Neural cell (in vitro differentiated cells): ENCODE data around the gene MYOF. TPM values are rescaled to one million over a fixed set of nuclear protein-coding genes. Genes with fewer than 3 reads are reported as not detected.

Experiments used
- H2AFZ ChIP-seq: fragments of 200-600, 300-800 bp; sonication (generic), shearing (Covaris generic); 2 replicates; pipeline ENCODE4 v1.6.0; 2014; ENCODE audit warnings: low read depth, mild to moderate bottlenecking, antibody characterized with exemption, low read length, moderate library complexity
- H3F3A ChIP-seq: fragments of 200-600 bp; shearing (Covaris generic); 2 replicates; pipeline ENCODE4 v1.6.1; 2016; ENCODE audit warnings: mild to moderate bottlenecking, moderate library complexity, mixed read lengths, antibody characterized with exemption, low read length; ENCODE audit not compliant: insufficient read depth, poor library complexity, severe bottlenecking
- H3K27ac ChIP-seq: fragments of 200-600, 300-800 bp; sonication (generic), shearing (Covaris generic); 2 replicates; pipeline ENCODE4 v1.5.1; 2014; ENCODE audit warnings: mild to moderate bottlenecking, low read length, moderate library complexity
- H3K27me3 ChIP-seq: fragments of 300-800, 200-600 bp; sonication (generic), shearing (Covaris generic); 2 replicates; pipeline ENCODE4 v1.6.0; 2014; ENCODE audit warnings: mild to moderate bottlenecking, low read depth, low read length, moderate library complexity; ENCODE audit not compliant: insufficient read depth
- H3K36me3 ChIP-seq: fragments of 300-800, 200-600 bp; sonication (generic), shearing (Covaris generic); 2 replicates; pipeline ENCODE4 v1.5.1; 2014; ENCODE audit warnings: mild to moderate bottlenecking, antibody characterized with exemption, low read length, moderate library complexity; ENCODE audit not compliant: insufficient read depth
- H3K4me2 ChIP-seq: fragments of 300-800, 200-600 bp; sonication (generic), shearing (Covaris generic); 2 replicates; pipeline ENCODE4 v1.6.0; 2014; ENCODE audit warnings: mild to moderate bottlenecking, low read length
- H3K4me3 ChIP-seq: fragments of 300-800, 200-600 bp; sonication (generic), shearing (Covaris generic); 2 replicates; pipeline ENCODE4 v1.5.1; 2014; ENCODE audit warnings: mild to moderate bottlenecking, low read length, moderate library complexity
- H3K79me2 ChIP-seq: fragments of 200-600 bp; shearing (Covaris generic); replicated peaks from 2 replicates; pipeline ENCODE4 v1.6.0; 2014; ENCODE audit warnings: mild to moderate bottlenecking, low read length, moderate library complexity; ENCODE audit not compliant: insufficient read depth
- H3K9ac ChIP-seq: fragments of 300-800, 200-600 bp; sonication (generic), shearing (Covaris generic); 2 replicates; pipeline ENCODE4 v1.6.1; 2016; ENCODE audit warnings: mild to moderate bottlenecking, low read length, mixed read lengths
- H3K9me2 ChIP-seq: fragments of 200-600 bp; shearing (Covaris generic); 2 replicates; pipeline ENCODE4 v1.6.1; 2016; ENCODE audit warnings: mild to moderate bottlenecking, low read length, mixed read lengths; ENCODE audit not compliant: insufficient read depth
- H3K9me3 ChIP-seq: fragments of 200-600, 300-800 bp; sonication (generic), shearing (Covaris generic); 2 replicates; pipeline ENCODE4 v1.6.1; 2016; ENCODE audit warnings: mild to moderate bottlenecking, mixed run types, low read length, moderate library complexity, mixed read lengths
- H4K20me1 ChIP-seq: fragments of 200-600 bp; shearing (Covaris generic); 2 replicates; pipeline ENCODE4 v1.6.1; 2016; ENCODE audit warnings: mild to moderate bottlenecking, mixed run types; ENCODE audit not compliant: insufficient read depth
- CTCF ChIP-seq: fragments of 450-650 bp; IDR thresholded peaks from 2 replicates; pipeline ENCODE4 v1.5.1; 2014; ENCODE audit warnings: antibody characterized with exemption, mild to moderate bottlenecking, moderate library complexity; ENCODE audit not compliant: poor library complexity, severe bottlenecking
- EP300 ChIP-seq: fragments of 450-650 bp; conservative IDR thresholded peaks from 2 replicates; pipeline ENCODE4 v1.6.1; 2014; ENCODE audit warnings: antibody characterized with exemption, mild to moderate bottlenecking, moderate library complexity; ENCODE audit not compliant: poor library complexity, severe bottlenecking
- EZH2 ChIP-seq: fragments of 200-600, 300-800 bp; shearing (Covaris generic), sonication (generic); IDR thresholded peaks from 2 replicates; pipeline ENCODE4 v1.6.1; 2014; ENCODE audit warnings: antibody characterized with exemption, low read length, borderline replicate concordance, mild to moderate bottlenecking; ENCODE audit not compliant: insufficient read depth, poor library complexity, severe bottlenecking
- MXI1 ChIP-seq: fragments of 450-650 bp; conservative IDR thresholded peaks from 2 replicates; pipeline ENCODE4 v1.6.1; 2014; ENCODE audit warnings: antibody characterized with exemption, mild to moderate bottlenecking; ENCODE audit not compliant: poor library complexity, severe bottlenecking
- POLR2AphosphoS5 ChIP-seq: IDR thresholded peaks from 2 replicates; pipeline ENCODE4 v1.6.1; 2012
- RAD21 ChIP-seq: fragments of 450-650 bp; conservative IDR thresholded peaks from 2 replicates; pipeline ENCODE4 v1.6.1; 2014; ENCODE audit warnings: antibody characterized with exemption, mild to moderate bottlenecking, moderate library complexity
- SMC3 ChIP-seq: fragments of 450-650 bp; conservative IDR thresholded peaks from 2 replicates; pipeline ENCODE4 v1.6.1; 2014; ENCODE audit warnings: antibody characterized with exemption, mild to moderate bottlenecking, moderate library complexity; ENCODE audit not compliant: poor library complexity
- TAF1 ChIP-seq: IDR thresholded peaks from 2 replicates; pipeline ENCODE4 v1.6.1; 2012; ENCODE audit warnings: low read depth
- polyA plus RNA-seq: library from polyadenylated mRNA; depleted of rRNA; stranded (reverse); fragments of >200 nt; gene quantifications from 2 replicates; pipeline ENCODE4 v1.2.3, GENCODE V29; 2014
- TF ChIP-seq, protein P1 (sequence below): IDR thresholded peaks from 2 replicates; pipeline ENCODE4 v1.6.1; 2012; ENCODE audit warnings: borderline replicate concordance

Gene MYOF
- polyA plus RNA-seq, 1 donor from 2014 or later, result 0.47 TPM

DNA sequence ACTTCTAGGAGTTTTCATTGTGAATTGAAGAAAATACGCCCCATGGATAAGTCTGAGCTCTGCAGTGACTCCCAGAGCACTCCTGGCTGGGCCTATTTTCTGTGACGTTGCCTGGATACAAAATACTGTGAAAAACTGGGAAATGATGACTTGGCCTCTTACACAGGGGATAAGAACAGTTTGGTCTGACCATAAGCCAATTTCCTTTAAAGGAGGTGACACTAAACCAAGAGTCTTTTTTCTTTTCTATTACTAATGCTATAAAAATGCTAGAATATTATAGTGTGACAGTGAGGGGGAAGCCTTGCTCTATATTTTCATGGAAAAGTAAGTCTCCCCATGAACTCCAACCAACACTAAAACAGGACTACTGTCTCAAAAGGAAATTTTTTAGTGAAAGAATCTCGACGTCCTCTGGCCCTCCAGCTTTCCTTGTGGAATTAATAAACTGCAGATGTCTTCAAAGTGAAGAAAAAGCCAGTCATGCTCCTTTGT lies 45.5 kb downstream of the MYOF start:
- no peaks in the 10 kb centered on the region for H3F3A ChIP-seq

GRCh38 chr10:93435621-93436397 lies 46.3 kb downstream of the MYOF start:
- no peaks in the 10 kb centered on the region for H3K9me2 ChIP-seq
- no peaks in the 10 kb centered on the region for H4K20me1 ChIP-seq
- H3K27ac ChIP-seq, result no peak overlapping the region
- no peak overlapping the region for H3K4me3 ChIP-seq
- no peak overlapping the region for H2AFZ ChIP-seq
- H3K9ac ChIP-seq, result no peak overlapping the region
- no peaks in the 10 kb centered on the region for H3F3A ChIP-seq
- no peaks in the 10 kb centered on the region for H3K79me2 ChIP-seq
- H3K9me3 ChIP-seq, result no peaks in the 10 kb centered on the region
- H3K36me3 ChIP-seq, result no peaks in the 10 kb centered on the region
- no peak overlapping the region for H3K4me2 ChIP-seq
- no peaks in the 10 kb centered on the region for H3K27me3 ChIP-seq
- TF ChIP-seq RAD21, result no peak
- no peak for TF ChIP-seq EZH2
- no peak for TF ChIP-seq POLR2AphosphoS5
- no peak for TF ChIP-seq EP300
- no peak for TF ChIP-seq SMC3
- no peak for TF ChIP-seq CTCF
- TF ChIP-seq, protein P1, sequence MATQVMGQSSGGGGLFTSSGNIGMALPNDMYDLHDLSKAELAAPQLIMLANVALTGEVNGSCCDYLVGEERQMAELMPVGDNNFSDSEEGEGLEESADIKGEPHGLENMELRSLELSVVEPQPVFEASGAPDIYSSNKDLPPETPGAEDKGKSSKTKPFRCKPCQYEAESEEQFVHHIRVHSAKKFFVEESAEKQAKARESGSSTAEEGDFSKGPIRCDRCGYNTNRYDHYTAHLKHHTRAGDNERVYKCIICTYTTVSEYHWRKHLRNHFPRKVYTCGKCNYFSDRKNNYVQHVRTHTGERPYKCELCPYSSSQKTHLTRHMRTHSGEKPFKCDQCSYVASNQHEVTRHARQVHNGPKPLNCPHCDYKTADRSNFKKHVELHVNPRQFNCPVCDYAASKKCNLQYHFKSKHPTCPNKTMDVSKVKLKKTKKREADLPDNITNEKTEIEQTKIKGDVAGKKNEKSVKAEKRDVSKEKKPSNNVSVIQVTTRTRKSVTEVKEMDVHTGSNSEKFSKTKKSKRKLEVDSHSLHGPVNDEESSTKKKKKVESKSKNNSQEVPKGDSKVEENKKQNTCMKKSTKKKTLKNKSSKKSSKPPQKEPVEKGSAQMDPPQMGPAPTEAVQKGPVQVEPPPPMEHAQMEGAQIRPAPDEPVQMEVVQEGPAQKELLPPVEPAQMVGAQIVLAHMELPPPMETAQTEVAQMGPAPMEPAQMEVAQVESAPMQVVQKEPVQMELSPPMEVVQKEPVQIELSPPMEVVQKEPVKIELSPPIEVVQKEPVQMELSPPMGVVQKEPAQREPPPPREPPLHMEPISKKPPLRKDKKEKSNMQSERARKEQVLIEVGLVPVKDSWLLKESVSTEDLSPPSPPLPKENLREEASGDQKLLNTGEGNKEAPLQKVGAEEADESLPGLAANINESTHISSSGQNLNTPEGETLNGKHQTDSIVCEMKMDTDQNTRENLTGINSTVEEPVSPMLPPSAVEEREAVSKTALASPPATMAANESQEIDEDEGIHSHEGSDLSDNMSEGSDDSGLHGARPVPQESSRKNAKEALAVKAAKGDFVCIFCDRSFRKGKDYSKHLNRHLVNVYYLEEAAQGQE, result no peak

More for the DNA sequence above, 45.5 kb downstream of the MYOF start:
- no peak overlapping the region for H2AFZ ChIP-seq
- H3K27me3 ChIP-seq, result no peaks in the 10 kb centered on the region
- H3K4me3 ChIP-seq, result no peak overlapping the region
- H3K36me3 ChIP-seq, result no peaks in the 10 kb centered on the region
- no peak overlapping the region for H3K27ac ChIP-seq
- no peak overlapping the region for H3K9ac ChIP-seq
- H3K9me2 ChIP-seq, result no peaks in the 10 kb centered on the region
- H3K79me2 ChIP-seq, result no peaks in the 10 kb centered on the region
- no peak overlapping the region for H3K4me2 ChIP-seq
- H3K9me3 ChIP-seq, result no peaks in the 10 kb centered on the region
- no peaks in the 10 kb centered on the region for H4K20me1 ChIP-seq
- TF ChIP-seq EP300 (no peak), TAF1 (no peak), EZH2 (no peak), RAD21 (no peak), SMC3 (no peak), CTCF (no peak), POLR2AphosphoS5 (no peak), MXI1 (no peak)
- TF ChIP-seq, protein P1, result no peak
